ENCODE results near the gene FKTN.

DNA sequence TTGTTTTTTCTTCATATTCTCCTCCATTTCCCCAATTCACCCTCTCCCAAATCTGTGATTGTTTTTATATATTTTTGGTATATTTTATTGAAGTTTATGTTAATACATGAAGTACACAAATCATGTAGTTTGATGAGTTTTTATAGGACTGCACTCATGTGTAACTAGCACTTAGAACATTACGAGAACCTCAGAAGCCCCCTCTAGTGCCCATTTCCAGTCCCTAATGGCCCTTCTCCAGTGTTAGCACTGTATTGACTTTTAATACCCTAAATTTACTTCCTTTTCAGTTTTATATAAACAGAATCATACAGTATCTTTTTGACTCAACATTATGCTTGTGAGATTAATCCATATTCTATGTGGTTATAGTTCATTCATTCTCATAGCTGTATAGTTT, 18.5 kb upstream of the FKTN start:
- TF ChIP-seq FOXM1 (IDR thresholded peaks at IDR 0.05; ENCODE audit: borderline replicate concordance) (no peak), SP1 (IDR thresholded peaks at IDR 0.05) (no peak), LEF1 (IDR thresholded peaks at IDR 0.05; ENCODE audit: borderline replicate concordance) (no peak), HDGF (IDR thresholded peaks at IDR 0.05; ENCODE audit: borderline replicate concordance) (no peak)

All from HEK293T (cell line).